HG03558 (cell line): ENCODE results near the gene NOD1.

Experiments used
- ATAC-seq: cut with Tn5 transposase; IDR thresholded peaks from one replicate; pipeline ENCODE4 v1.9.1; 2021; ENCODE audit warnings: moderate number of reproducible peaks; ENCODE audit not compliant: unreplicated experiment; ENCODE audit errors: extremely low read depth

Gene NOD1

GRCh38 chr7:30472081-30472783, 6.4 kb downstream of the NOD1 start:
- no peak for ATAC-seq

GRCh38 chr7:30471205-30471604, 7.4 kb downstream of the NOD1 start:
- no peak for ATAC-seq

- ATAC-seq, result no peak
Observed at GRCh38 chr7:30470771-30471170, 7.8 kb downstream of the NOD1 start.

GRCh38 chr7:30470163-30470770, 8.3 kb downstream of the NOD1 start:
- no peak for ATAC-seq

- no peak for ATAC-seq
Observed at GRCh38 chr7:30469303-30469702, 9.3 kb downstream of the NOD1 start.

- ATAC-seq, result no peak
Observed at GRCh38 chr7:30468791-30469190, 9.8 kb downstream of the NOD1 start.

- ATAC-seq, result no peak
Observed at GRCh38 chr7:30468041-30468440, 10.5 kb downstream of the NOD1 start.

- no peak for ATAC-seq
Observed at GRCh38 chr7:30467271-30467670, 11.3 kb downstream of the NOD1 start.

GRCh38 chr7:30466266-30466665, 12.3 kb downstream of the NOD1 start:
- ATAC-seq, result no peak

- no peak for ATAC-seq
Observed at GRCh38 chr7:30465811-30466180, 12.8 kb downstream of the NOD1 start.

- no peak for ATAC-seq
Observed at GRCh38 chr7:30465046-30465810, 13.4 kb downstream of the NOD1 start.

GRCh38 chr7:30464231-30464671, 14.3 kb downstream of the NOD1 start:
- ATAC-seq, result no peak

GRCh38 chr7:30463405-30464145, 15.0 kb downstream of the NOD1 start:
- ATAC-seq, result peak; percentile 41

GRCh38 chr7:30462179-30462578, 16.4 kb downstream of the NOD1 start:
- ATAC-seq, result no peak

GRCh38 chr7:30460246-30460633, 18.3 kb downstream of the NOD1 start:
- ATAC-seq, result no peak

- no peak for ATAC-seq
Observed at GRCh38 chr7:30459591-30460245, 18.9 kb downstream of the NOD1 start.

GRCh38 chr7:30458311-30458710, 20.3 kb downstream of the NOD1 start:
- no peak for ATAC-seq

GRCh38 chr7:30453921-30454320, 24.7 kb downstream of the NOD1 start:
- no peak for ATAC-seq

- ATAC-seq, result no peak
Observed at GRCh38 chr7:30453016-30453415, 25.6 kb downstream of the NOD1 start.

- ATAC-seq, result no peak
Observed at GRCh38 chr7:30452280-30452930, 26.2 kb downstream of the NOD1 start.
